ENCODE measurements around the gene KAZN.

The KAZN gene

DNA sequence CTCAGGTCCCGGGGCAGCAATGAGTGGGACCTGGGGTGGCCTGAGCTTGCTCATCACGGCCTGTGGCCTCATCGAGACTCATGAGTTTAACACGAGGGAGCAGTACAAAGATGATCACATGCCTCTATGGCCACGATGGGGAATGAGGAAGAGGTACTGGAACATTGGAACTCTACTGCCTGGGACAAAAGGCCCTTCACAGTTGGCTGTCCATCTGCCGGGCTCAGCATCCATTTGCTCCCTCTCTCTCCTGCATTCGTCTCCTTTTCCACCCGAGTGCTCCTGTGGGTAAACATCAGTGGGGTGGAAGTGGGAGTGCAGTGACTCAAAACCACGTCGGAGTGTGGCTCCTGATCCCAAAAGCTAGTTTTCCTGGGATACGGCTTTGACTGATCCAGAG, 124.9 kb downstream of the KAZN start:
- Histone ChIP-seq H3K79me2 (ENCODE audit: insufficient read depth, low read length) (no peaks in the 10 kb centered on the region), H3K27me3 (ENCODE audit: insufficient read depth, low read length) (peaks cover 6% of the 10 kb centered on the region), H3F3A (ENCODE audit: insufficient read depth, low read length) (no peaks in the 10 kb centered on the region), H3K9me2 (ENCODE audit: low read depth, low read length) (no peaks in the 10 kb centered on the region), H3K9me3 (ENCODE audit: low read length) (no peaks in the 10 kb centered on the region), H3K4me1 (ENCODE audit: insufficient read depth, low read length, severe bottlenecking) (no peaks in the 10 kb centered on the region), H2AFZ (ENCODE audit: low read length) (no peak overlapping the region), H3K9ac (ENCODE audit: low read length) (no peak overlapping the region), H3K4me2 (ENCODE audit: low read length) (no peak overlapping the region), H4K20me1 (ENCODE audit: insufficient read depth, low read length) (no peaks in the 10 kb centered on the region), H3K4me3 (ENCODE audit: low read depth, low read length, poor library complexity, severe bottlenecking) (no peak overlapping the region), H3K27ac (ENCODE audit: low read depth, low read length, poor library complexity, severe bottlenecking) (no peak overlapping the region), H3K36me3 (ENCODE audit: insufficient read depth, low read length) (no peaks in the 10 kb centered on the region)
- no peak for TF ChIP-seq EZH2 (IDR thresholded peaks at IDR 0.05; ENCODE audit: borderline replicate concordance, low read length)
- TF ChIP-seq, protein P1, sequence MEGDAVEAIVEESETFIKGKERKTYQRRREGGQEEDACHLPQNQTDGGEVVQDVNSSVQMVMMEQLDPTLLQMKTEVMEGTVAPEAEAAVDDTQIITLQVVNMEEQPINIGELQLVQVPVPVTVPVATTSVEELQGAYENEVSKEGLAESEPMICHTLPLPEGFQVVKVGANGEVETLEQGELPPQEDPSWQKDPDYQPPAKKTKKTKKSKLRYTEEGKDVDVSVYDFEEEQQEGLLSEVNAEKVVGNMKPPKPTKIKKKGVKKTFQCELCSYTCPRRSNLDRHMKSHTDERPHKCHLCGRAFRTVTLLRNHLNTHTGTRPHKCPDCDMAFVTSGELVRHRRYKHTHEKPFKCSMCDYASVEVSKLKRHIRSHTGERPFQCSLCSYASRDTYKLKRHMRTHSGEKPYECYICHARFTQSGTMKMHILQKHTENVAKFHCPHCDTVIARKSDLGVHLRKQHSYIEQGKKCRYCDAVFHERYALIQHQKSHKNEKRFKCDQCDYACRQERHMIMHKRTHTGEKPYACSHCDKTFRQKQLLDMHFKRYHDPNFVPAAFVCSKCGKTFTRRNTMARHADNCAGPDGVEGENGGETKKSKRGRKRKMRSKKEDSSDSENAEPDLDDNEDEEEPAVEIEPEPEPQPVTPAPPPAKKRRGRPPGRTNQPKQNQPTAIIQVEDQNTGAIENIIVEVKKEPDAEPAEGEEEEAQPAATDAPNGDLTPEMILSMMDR (IDR thresholded peaks at IDR 0.05; ENCODE audit: low read length): no peak

DNA sequence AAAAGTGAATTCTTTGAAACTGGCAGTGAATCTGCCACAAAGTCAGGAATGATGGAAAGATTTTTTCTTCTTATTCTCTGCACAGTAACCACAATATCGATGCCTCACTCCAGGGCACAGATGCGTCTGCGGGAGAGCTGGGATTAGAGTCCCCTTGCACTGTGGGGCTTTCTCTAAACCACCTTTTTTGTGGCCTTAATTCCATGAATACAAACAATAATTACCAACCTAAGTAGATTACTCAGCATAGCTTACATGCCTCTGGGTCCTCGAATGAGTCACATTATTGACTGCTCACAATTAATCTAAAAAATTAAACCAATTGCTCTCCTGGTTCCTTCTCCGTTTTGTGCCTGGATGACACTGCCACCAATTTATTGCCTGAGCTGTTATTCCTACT, 125.8 kb downstream of the KAZN start:
- no peaks in the 10 kb centered on the region for H3K9me3 ChIP-seq (ENCODE audit: low read length)
- H3K9me2 ChIP-seq (ENCODE audit: low read depth, low read length): no peaks in the 10 kb centered on the region
- TF ChIP-seq EZH2 (IDR thresholded peaks at IDR 0.05; ENCODE audit: borderline replicate concordance, low read length): no peak
- TF ChIP-seq, protein P1 (IDR thresholded peaks at IDR 0.05; ENCODE audit: low read length): no peak
- no peaks in the 10 kb centered on the region for H3K4me1 ChIP-seq (ENCODE audit: insufficient read depth, low read length, severe bottlenecking)
- no peak overlapping the region for H3K4me3 ChIP-seq (ENCODE audit: low read depth, low read length, poor library complexity, severe bottlenecking)
- H3K9ac ChIP-seq (ENCODE audit: low read length): no peak overlapping the region
- no peak overlapping the region for H2AFZ ChIP-seq (ENCODE audit: low read length)
- H3K79me2 ChIP-seq (ENCODE audit: insufficient read depth, low read length): no peaks in the 10 kb centered on the region
- H3K36me3 ChIP-seq (ENCODE audit: insufficient read depth, low read length): no peaks in the 10 kb centered on the region
- no peak overlapping the region for H3K4me2 ChIP-seq (ENCODE audit: low read length)
- no peak overlapping the region for H3K27ac ChIP-seq (ENCODE audit: low read depth, low read length, poor library complexity, severe bottlenecking)
- peaks cover 6% of the 10 kb centered on the region for H3K27me3 ChIP-seq (ENCODE audit: insufficient read depth, low read length)
- no peaks in the 10 kb centered on the region for H4K20me1 ChIP-seq (ENCODE audit: insufficient read depth, low read length)
- H3F3A ChIP-seq (ENCODE audit: insufficient read depth, low read length): no peaks in the 10 kb centered on the region

DNA sequence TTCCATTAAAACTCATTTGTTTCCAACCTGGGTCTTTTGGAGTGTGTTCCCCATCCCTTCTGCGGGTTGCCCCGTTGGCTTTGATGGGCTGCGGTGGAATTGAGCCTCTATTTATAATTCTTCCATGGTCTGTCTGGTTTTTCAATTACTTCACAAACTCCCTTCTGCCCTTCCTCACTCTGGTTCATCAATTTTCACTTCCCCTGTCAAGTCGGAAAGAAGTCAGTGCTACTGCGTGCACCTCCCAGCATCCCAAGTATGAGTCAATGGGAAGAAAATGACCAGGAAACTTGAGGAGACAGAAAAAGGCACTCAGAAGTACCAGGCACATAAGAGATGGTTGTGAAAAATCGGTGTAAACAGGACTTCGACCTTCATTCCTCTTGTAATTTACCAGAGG, 126.2 kb downstream of the KAZN start:
- Histone ChIP-seq H3K36me3 (ENCODE audit: insufficient read depth, low read length) (no peaks in the 10 kb centered on the region), H3K4me3 (ENCODE audit: low read depth, low read length, poor library complexity, severe bottlenecking) (no peak overlapping the region), H3K27ac (ENCODE audit: low read depth, low read length, poor library complexity, severe bottlenecking) (no peak overlapping the region), H3K9me3 (ENCODE audit: low read length) (no peaks in the 10 kb centered on the region), H3K27me3 (ENCODE audit: insufficient read depth, low read length) (peaks cover 6% of the 10 kb centered on the region), H3K9me2 (ENCODE audit: low read depth, low read length) (no peaks in the 10 kb centered on the region), H2AFZ (ENCODE audit: low read length) (no peak overlapping the region), H3K4me2 (ENCODE audit: low read length) (no peak overlapping the region), H3K4me1 (ENCODE audit: insufficient read depth, low read length, severe bottlenecking) (no peaks in the 10 kb centered on the region), H3K9ac (ENCODE audit: low read length) (no peak overlapping the region), H3K79me2 (ENCODE audit: insufficient read depth, low read length) (no peaks in the 10 kb centered on the region), H4K20me1 (ENCODE audit: insufficient read depth, low read length) (no peaks in the 10 kb centered on the region), H3F3A (ENCODE audit: insufficient read depth, low read length) (no peaks in the 10 kb centered on the region)
- TF ChIP-seq, protein P1 (IDR thresholded peaks at IDR 0.05; ENCODE audit: low read length): no peak
- TF ChIP-seq EZH2 (IDR thresholded peaks at IDR 0.05; ENCODE audit: borderline replicate concordance, low read length): no peak
